Adipocyte (in vitro differentiated cells): Measurements from ENCODE around the gene TRIM45.

Experiments
- DNase-seq: peaks from one replicate; pipeline ENCODE4 v3.0.0-alpha.2; 2015; ENCODE audit warnings: low read depth
- H3K27me3 ChIP-seq: replicated peaks from 2 replicates; pipeline ENCODE4 v1.7.0; 2013; ENCODE audit warnings: mild to moderate bottlenecking, low read length, moderate library complexity; ENCODE audit not compliant: control insufficient read depth, insufficient read depth
- H3K36me3 ChIP-seq: 2 replicates; pipeline ENCODE4 v1.7.0; 2013; ENCODE audit warnings: low read length, mild to moderate bottlenecking, moderate library complexity; ENCODE audit not compliant: control insufficient read depth, insufficient read depth, severe bottlenecking
- H3K4me1 ChIP-seq: 2 replicates; pipeline ENCODE4 v1.7.0; 2013; ENCODE audit warnings: mild to moderate bottlenecking, low read length, moderate library complexity; ENCODE audit not compliant: control insufficient read depth, insufficient read depth
- H3K4me3 ChIP-seq: 2 replicates; pipeline ENCODE4 v1.7.0; 2013; ENCODE audit warnings: mild to moderate bottlenecking, low read length, moderate library complexity
- H3K9ac ChIP-seq: 2 replicates; pipeline ENCODE4 v1.7.0; 2013; ENCODE audit warnings: mild to moderate bottlenecking, low read length, moderate library complexity
- H3K9me3 ChIP-seq: 2 replicates; pipeline ENCODE4 v1.7.0; 2013; ENCODE audit warnings: mild to moderate bottlenecking, low read length, moderate library complexity; ENCODE audit not compliant: control insufficient read depth

TRIM45 gene

DNA sequence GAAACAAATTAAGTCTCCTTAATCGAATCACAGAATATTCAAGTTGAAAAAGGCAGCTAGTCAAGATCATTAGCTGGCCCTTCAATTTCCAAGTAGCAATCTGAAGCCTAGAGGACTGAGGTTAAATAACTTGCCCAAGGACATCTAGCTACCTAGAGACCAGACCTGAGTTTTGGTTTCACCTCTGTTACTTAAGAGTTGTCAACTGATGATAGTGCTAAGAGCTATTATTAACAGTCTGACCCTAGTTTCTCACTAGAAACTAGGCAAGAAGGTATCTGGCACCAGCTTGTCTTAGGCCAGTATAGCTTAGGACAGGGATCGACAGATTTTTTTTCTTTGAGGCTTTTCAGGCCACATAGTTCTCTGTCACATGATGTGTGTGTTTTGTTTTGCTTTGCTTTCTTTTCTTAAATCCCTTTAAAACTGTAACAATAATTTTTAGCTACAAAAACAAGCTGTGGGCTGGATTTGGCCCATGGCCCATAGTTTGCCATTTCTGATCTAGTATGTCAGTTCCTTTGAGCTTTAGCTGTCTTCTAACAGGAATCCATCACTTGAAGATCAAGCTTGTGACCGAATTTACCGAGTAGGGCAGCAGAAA lies 23.2 kb downstream of the TRIM45 start:
- H3K4me3 ChIP-seq = no peak overlapping the region
- H3K36me3 ChIP-seq = peaks cover 42% of the 10 kb centered on the region
- DNase-seq = peak; percentile 58
- H3K27me3 ChIP-seq = no peaks in the 10 kb centered on the region
- H3K9me3 ChIP-seq = no peaks in the 10 kb centered on the region
- peaks cover 15% of the 10 kb centered on the region for H3K4me1 ChIP-seq
- no peak overlapping the region for H3K9ac ChIP-seq

- Histone ChIP-seq H3K4me1 (peaks cover 23% of the 10 kb centered on the region), H3K9ac (no peak overlapping the region), H3K36me3 (peaks cover 36% of the 10 kb centered on the region), H3K4me3 (no peak overlapping the region), H3K9me3 (no peaks in the 10 kb centered on the region), H3K27me3 (no peaks in the 10 kb centered on the region)
- peak; percentile 54 for DNase-seq
Observed at GRCh38 chr1:117097443-117097842, 24.1 kb downstream of the TRIM45 start.

DNA sequence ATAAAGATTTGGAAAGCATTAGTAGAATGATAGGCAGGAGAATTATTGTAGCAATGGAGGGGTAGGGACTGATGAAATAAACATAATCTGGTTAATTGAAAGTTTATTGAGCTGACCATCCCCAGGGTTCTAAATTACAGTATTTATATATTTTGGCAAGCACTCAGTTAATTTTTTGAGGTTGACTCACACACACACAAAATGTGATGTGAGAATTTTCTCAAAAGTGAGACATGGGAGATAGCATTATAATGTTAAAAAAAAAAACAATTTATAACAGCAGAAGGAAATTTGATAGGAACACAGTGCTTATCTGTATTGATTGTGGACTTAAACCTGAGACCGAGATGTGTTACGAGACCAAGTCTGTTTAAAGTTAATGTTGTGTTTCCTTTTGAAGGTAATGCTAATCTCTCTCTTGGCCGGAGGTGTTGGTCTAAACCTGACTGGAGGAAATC lies 24.6 kb downstream of the TRIM45 start:
- Histone ChIP-seq H3K4me1 (peaks cover 24% of the 10 kb centered on the region), H3K4me3 (no peak overlapping the region), H3K36me3 (peaks cover 32% of the 10 kb centered on the region), H3K9me3 (no peaks in the 10 kb centered on the region), H3K27me3 (no peaks in the 10 kb centered on the region), H3K9ac (no peak overlapping the region)
- DNase-seq = peak; percentile 57

- peaks cover 24% of the 10 kb centered on the region for H3K4me1 ChIP-seq
- H3K36me3 ChIP-seq = peaks cover 42% of the 10 kb centered on the region
- H3K9me3 ChIP-seq = no peaks in the 10 kb centered on the region
Observed at GRCh38 chr1:117094841-117095604, 26.5 kb downstream of the TRIM45 start.

GRCh38 chr1:117093870-117094621 lies 27.5 kb downstream of the TRIM45 start:
- DNase-seq = peak; percentile 65
- Histone ChIP-seq H3K4me3 (peak overlapping the region; percentile 23), H3K27me3 (no peaks in the 10 kb centered on the region), H3K36me3 (peaks cover 37% of the 10 kb centered on the region), H3K9me3 (no peaks in the 10 kb centered on the region), H3K9ac (no peak overlapping the region), H3K4me1 (peaks cover 24% of the 10 kb centered on the region)

More at GRCh38 chr1:117094841-117095604, 26.5 kb downstream of the TRIM45 start:
- Histone ChIP-seq H3K27me3 (no peaks in the 10 kb centered on the region), H3K9ac (no peak overlapping the region), H3K4me3 (no peak overlapping the region)
- peak; percentile 14 for DNase-seq

GRCh38 chr1:117093091-117093534 lies 28.4 kb downstream of the TRIM45 start:
- Histone ChIP-seq H3K9me3 (no peaks in the 10 kb centered on the region), H3K4me3 (peak overlapping the region; percentile 23), H3K9ac (no peak overlapping the region), H3K27me3 (no peaks in the 10 kb centered on the region), H3K4me1 (peaks cover 24% of the 10 kb centered on the region), H3K36me3 (peaks cover 30% of the 10 kb centered on the region)
- peak; percentile 97 for DNase-seq

GRCh38 chr1:117092594-117092993 lies 29.0 kb downstream of the TRIM45 start:
- H3K4me3 ChIP-seq = peak overlapping the region; percentile 23

GRCh38 chr1:117089996-117090395 lies 31.6 kb downstream of the TRIM45 start:
- H3K4me1 ChIP-seq = peaks cover 19% of the 10 kb centered on the region
- no peak overlapping the region for H3K4me3 ChIP-seq
- H3K27me3 ChIP-seq = no peaks in the 10 kb centered on the region
- peaks cover 21% of the 10 kb centered on the region for H3K36me3 ChIP-seq
- no peak overlapping the region for H3K9ac ChIP-seq
- H3K9me3 ChIP-seq = no peaks in the 10 kb centered on the region
- no peak for DNase-seq

More at GRCh38 chr1:117092594-117092993, 29.0 kb downstream of the TRIM45 start:
- H3K36me3 ChIP-seq = peaks cover 25% of the 10 kb centered on the region
- H3K27me3 ChIP-seq = no peaks in the 10 kb centered on the region
- peaks cover 24% of the 10 kb centered on the region for H3K4me1 ChIP-seq
- peak; percentile 7 for DNase-seq
- H3K9me3 ChIP-seq = no peaks in the 10 kb centered on the region
- H3K9ac ChIP-seq = no peak overlapping the region

DNA sequence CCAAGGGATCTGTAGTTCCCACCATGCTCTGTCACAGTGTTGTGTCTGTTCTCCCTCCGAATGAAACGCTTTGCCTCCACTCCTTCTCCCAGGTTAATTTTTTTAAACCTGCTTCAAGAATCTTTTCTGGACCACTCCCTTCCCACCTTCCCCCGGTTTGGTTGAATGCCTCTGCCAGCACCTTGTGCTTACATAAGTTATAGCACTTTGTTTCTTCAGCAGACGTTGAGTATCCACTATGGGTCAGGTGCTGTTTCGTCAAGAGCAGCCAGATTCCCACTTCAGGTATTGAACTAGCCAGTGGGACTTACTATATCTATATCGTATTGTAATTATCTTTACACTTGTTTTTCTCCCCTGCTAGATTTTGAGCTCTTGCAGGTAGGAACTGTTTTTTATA lies 33.9 kb downstream of the TRIM45 start:
- Histone ChIP-seq H3K9ac (no peak overlapping the region), H3K27me3 (no peaks in the 10 kb centered on the region), H3K4me1 (peaks cover 3% of the 10 kb centered on the region), H3K36me3 (peaks cover 32% of the 10 kb centered on the region), H3K4me3 (no peak overlapping the region), H3K9me3 (no peaks in the 10 kb centered on the region)
- no peak for DNase-seq

DNA sequence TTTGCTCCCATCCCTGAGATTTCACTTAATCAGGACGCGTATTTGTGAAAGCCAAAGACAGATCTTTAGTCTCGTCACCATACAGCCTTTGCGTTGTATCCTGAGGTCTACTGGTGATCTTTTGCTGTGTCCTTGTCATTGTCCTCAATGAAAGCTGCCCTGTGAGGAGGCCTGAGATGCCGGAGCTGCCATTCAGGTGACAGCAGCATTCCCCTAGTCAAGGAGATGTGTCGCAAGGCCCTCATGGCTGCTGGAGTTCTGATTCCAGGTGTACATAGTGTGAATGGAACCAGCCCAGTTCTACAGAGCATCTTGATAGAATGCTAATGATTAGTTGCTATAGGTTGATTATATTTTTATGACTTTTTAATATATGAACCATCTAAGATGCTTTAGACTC lies 37.3 kb downstream of the TRIM45 start:
- Histone ChIP-seq H3K4me3 (no peak overlapping the region), H3K9me3 (no peaks in the 10 kb centered on the region), H3K27me3 (no peaks in the 10 kb centered on the region), H3K4me1 (no peaks in the 10 kb centered on the region), H3K36me3 (peaks cover 42% of the 10 kb centered on the region), H3K9ac (no peak overlapping the region)
- DNase-seq = no peak

- DNase-seq = no peak
- Histone ChIP-seq H3K4me3 (no peak overlapping the region), H3K9ac (no peak overlapping the region), H3K4me1 (peaks cover 8% of the 10 kb centered on the region), H3K27me3 (no peaks in the 10 kb centered on the region), H3K9me3 (no peaks in the 10 kb centered on the region), H3K36me3 (peaks cover 69% of the 10 kb centered on the region)
Observed at GRCh38 chr1:117079737-117080136, 41.8 kb downstream of the TRIM45 start.
